ENCODE measurements around the gene P2RY6. TPM values are rescaled to one million over a fixed set of nuclear protein-coding genes. Genes with fewer than 3 reads are reported as not detected.
A peak's percentile ranks its signal among the peaks of the same experiment; 100 is the strongest.

Gene P2RY6
- total RNA-seq, 2 experiments from 2014 or later, result not detected

- Histone ChIP-seq H3K4me3 (ENCODE audit: low read depth, low read length, poor library complexity, severe bottlenecking) (no peak overlapping the region), H3K4me2 (ENCODE audit: low read length) (no peak overlapping the region), H3K9me3 (ENCODE audit: low read length) (no peaks in the 10 kb centered on the region), H3K27ac (ENCODE audit: low read depth, low read length, poor library complexity, severe bottlenecking) (no peak overlapping the region), H3K36me3 (ENCODE audit: insufficient read depth, low read length) (no peaks in the 10 kb centered on the region), H3K79me2 (ENCODE audit: insufficient read depth, low read depth, low read length) (no peaks in the 10 kb centered on the region), H2AFZ (ENCODE audit: low read length) (no peak overlapping the region), H3K4me1 (ENCODE audit: insufficient read depth, low read length, poor library complexity, severe bottlenecking) (no peaks in the 10 kb centered on the region), H3K9me2 (ENCODE audit: insufficient read depth, low read length) (no peaks in the 10 kb centered on the region), H4K20me1 (ENCODE audit: insufficient read depth, low read length) (no peaks in the 10 kb centered on the region)
- intact Hi-C loops (cut with micrococcal nuclease; ENCODE audit: unreplicated experiment), result loop anchor here (1.0 kb wide), 1 partner anchor 40 kb away; no protein-coding TSS in a partner anchor
- DNase-seq (ENCODE audit: low spot score), result peak; percentile 80
- CTCF ChIA-PET (ENCODE audit: unreplicated experiment), result interaction anchor here (1.8 kb wide), 1 partner anchor 79 kb away, joined by 7 read pairs; no protein-coding TSS in a partner anchor
- POLR2A ChIA-PET, result interaction anchor here (0.6 kb wide), 1 partner anchor 1062 kb away, joined by 3 read pairs; no protein-coding TSS in a partner anchor
- no TSS peak for BruUV-seq (replicated peaks)
- TF ChIP-seq EZH2phosphoT487 (IDR thresholded peaks at IDR 0.05; ENCODE audit: borderline replicate concordance, low read depth, low read length), result no peak
- TF ChIP-seq CTCF (conservative IDR thresholded peaks at IDR 0.05; ENCODE audit: low read length), result peak; percentile 99
Measured at GRCh38 chr11:73295241-73295995, 23.3 kb downstream of the P2RY6 start.

GRCh38 chr11:73295996-73296318 lies 23.8 kb downstream of the P2RY6 start:
- Histone ChIP-seq H2AFZ (ENCODE audit: low read length) (no peak overlapping the region), H3K4me1 (ENCODE audit: insufficient read depth, low read length, poor library complexity, severe bottlenecking) (no peaks in the 10 kb centered on the region), H3K27ac (ENCODE audit: low read depth, low read length, poor library complexity, severe bottlenecking) (no peak overlapping the region), H3K79me2 (ENCODE audit: insufficient read depth, low read depth, low read length) (no peaks in the 10 kb centered on the region), H3K36me3 (ENCODE audit: insufficient read depth, low read length) (no peaks in the 10 kb centered on the region), H3K9me3 (ENCODE audit: low read length) (no peaks in the 10 kb centered on the region), H3K9me2 (ENCODE audit: insufficient read depth, low read length) (no peaks in the 10 kb centered on the region), H3K4me2 (ENCODE audit: low read length) (no peak overlapping the region), H3K4me3 (ENCODE audit: low read depth, low read length, poor library complexity, severe bottlenecking) (no peak overlapping the region), H4K20me1 (ENCODE audit: insufficient read depth, low read length) (no peaks in the 10 kb centered on the region)
- DNase-seq (ENCODE audit: low spot score), result no peak
- CTCF ChIA-PET (ENCODE audit: unreplicated experiment), result interaction anchor here (1.8 kb wide), 1 partner anchor 78 kb away, joined by 7 read pairs; no protein-coding TSS in a partner anchor
- POLR2A ChIA-PET, result no interaction called here
- intact Hi-C loops (cut with micrococcal nuclease; ENCODE audit: unreplicated experiment), result loop anchor here (1.0 kb wide), 1 partner anchor 39 kb away; no protein-coding TSS in a partner anchor
- BruUV-seq (replicated peaks), result no TSS peak
- TF ChIP-seq EZH2phosphoT487 (IDR thresholded peaks at IDR 0.05; ENCODE audit: borderline replicate concordance, low read depth, low read length) (no peak), CTCF (conservative IDR thresholded peaks at IDR 0.05; ENCODE audit: low read length) (no peak)
